Endodermal cell (in vitro differentiated cells): ENCODE results near the gene PLCL2. TPM values are rescaled to one million over a fixed set of nuclear protein-coding genes. Genes with fewer than 3 reads are reported as not detected.

Source experiments
- DNase-seq: peaks from one replicate; pipeline ENCODE4 v3.0.0-alpha.2; 2017
- H3K27ac ChIP-seq: 2 replicates; pipeline ENCODE4 v1.5.1; 2013; ENCODE audit warnings: mild to moderate bottlenecking, low read depth, low read length, moderate library complexity
- H3K27me3 ChIP-seq: 2 replicates; pipeline ENCODE4 v1.6.1; 2013; ENCODE audit warnings: mild to moderate bottlenecking, low read length, moderate library complexity; ENCODE audit not compliant: insufficient read depth, control insufficient read depth, poor library complexity, severe bottlenecking
- H3K36me3 ChIP-seq: 2 replicates; pipeline ENCODE4 v1.7.0; 2013; ENCODE audit warnings: mild to moderate bottlenecking, low read length, moderate library complexity; ENCODE audit not compliant: control insufficient read depth, insufficient read depth
- H3K4me1 ChIP-seq: one replicate; pipeline ENCODE4 v1.7.0; 2013; ENCODE audit warnings: low read length; ENCODE audit not compliant: control insufficient read depth, insufficient read depth
- H3K4me3 ChIP-seq: 2 replicates; pipeline ENCODE4 v1.5.1; 2013; ENCODE audit warnings: mild to moderate bottlenecking, low read length, moderate library complexity
- H3K9ac ChIP-seq: 2 replicates; pipeline ENCODE4 v1.6.1; 2013; ENCODE audit warnings: mild to moderate bottlenecking, low read length, moderate library complexity; ENCODE audit not compliant: poor library complexity, severe bottlenecking; ENCODE audit errors: extremely low read depth
- H3K9me3 ChIP-seq: 2 replicates; pipeline ENCODE4 v1.6.1; 2013; ENCODE audit warnings: mild to moderate bottlenecking, low read length, moderate library complexity; ENCODE audit not compliant: control insufficient read depth
- H3K27ac Mint-ChIP-seq: 2 replicates; pipeline ENCODE4 v1.8.0; 2020; ENCODE audit warnings: mixed read lengths
- H3K27me3 Mint-ChIP-seq: 2 replicates; pipeline ENCODE4 v1.8.0; 2021; ENCODE audit warnings: mild to moderate bottlenecking, mixed read lengths; ENCODE audit not compliant: insufficient read depth
- H3K36me3 Mint-ChIP-seq: 2 replicates; pipeline ENCODE4 v1.8.0; 2020; ENCODE audit warnings: low read depth, mixed read lengths
- H3K4me1 Mint-ChIP-seq: 2 replicates; pipeline ENCODE4 v1.8.0; 2020; ENCODE audit warnings: mixed read lengths
- H3K4me3 Mint-ChIP-seq: 2 replicates; pipeline ENCODE4 v1.8.0; 2020; ENCODE audit warnings: mild to moderate bottlenecking, moderate library complexity, mixed read lengths
- H3K9me3 Mint-ChIP-seq: 2 replicates; pipeline ENCODE4 v1.8.0; 2020; ENCODE audit warnings: mild to moderate bottlenecking, mixed read lengths
- WGBS, 2 experiments: methylation state at CpG; one replicate each; pipeline versions ENCODE4 v1.1.5 to v1.1.7; 2013; ENCODE audit warnings: missing lambda C conversion rate in 2 of 2, mixed read lengths in 1 of 2; ENCODE audit not compliant: insufficient coverage in 1 of 2, insufficient read length in 1 of 2; 5-methylcytosine and 5-hydroxymethylcytosine counted together
- total RNA-seq, 2 donors: library from RNA; stranded (reverse); fragmentation: NEBNext Ultra II Directional in 1 of 2; extraction: Animal tissue kit (Norgen Biotek cat#: 25700) in 1 of 2; gene quantifications; 2 replicates in 1 of 2; 3 replicates in 1 of 2; pipeline ENCODE4 v1.2.1, GENCODE V29; 2021
- TF ChIP-seq, protein P1 (sequence below): fragments of 200-600 bp; sonication (generic); conservative IDR thresholded peaks from 2 replicates; pipeline ENCODE4 v1.5.0; 2021; ENCODE audit warnings: antibody characterized with exemption, mild to moderate bottlenecking

Gene PLCL2
- total RNA-seq, 2 donors from 2014 or later = 4.2 to 6.9 TPM

GRCh38 chr3:16990163-16990562 lies 105.4 kb downstream of the PLCL2 start:
- Mint-ChIP-seq H3K4me1 (peaks cover 13% of the 10 kb centered on the region), H3K27me3 (peaks cover 60% of the 10 kb centered on the region), H3K9me3 (no peaks in the 10 kb centered on the region), H3K4me3 (no peak overlapping the region), H3K27ac (no peak overlapping the region), H3K36me3 (no peaks in the 10 kb centered on the region)
- no peak overlapping the region for H3K4me3 ChIP-seq
- no peaks in the 10 kb centered on the region for H3K9me3 ChIP-seq
- WGBS, 2 experiments = 88 to 100% methylated on average over 1 of the region's 1 CpG
- H3K9ac ChIP-seq = no peak overlapping the region
- H3K27me3 ChIP-seq = no peaks in the 10 kb centered on the region
- no peaks in the 10 kb centered on the region for H3K4me1 ChIP-seq
- TF ChIP-seq, protein P1, sequence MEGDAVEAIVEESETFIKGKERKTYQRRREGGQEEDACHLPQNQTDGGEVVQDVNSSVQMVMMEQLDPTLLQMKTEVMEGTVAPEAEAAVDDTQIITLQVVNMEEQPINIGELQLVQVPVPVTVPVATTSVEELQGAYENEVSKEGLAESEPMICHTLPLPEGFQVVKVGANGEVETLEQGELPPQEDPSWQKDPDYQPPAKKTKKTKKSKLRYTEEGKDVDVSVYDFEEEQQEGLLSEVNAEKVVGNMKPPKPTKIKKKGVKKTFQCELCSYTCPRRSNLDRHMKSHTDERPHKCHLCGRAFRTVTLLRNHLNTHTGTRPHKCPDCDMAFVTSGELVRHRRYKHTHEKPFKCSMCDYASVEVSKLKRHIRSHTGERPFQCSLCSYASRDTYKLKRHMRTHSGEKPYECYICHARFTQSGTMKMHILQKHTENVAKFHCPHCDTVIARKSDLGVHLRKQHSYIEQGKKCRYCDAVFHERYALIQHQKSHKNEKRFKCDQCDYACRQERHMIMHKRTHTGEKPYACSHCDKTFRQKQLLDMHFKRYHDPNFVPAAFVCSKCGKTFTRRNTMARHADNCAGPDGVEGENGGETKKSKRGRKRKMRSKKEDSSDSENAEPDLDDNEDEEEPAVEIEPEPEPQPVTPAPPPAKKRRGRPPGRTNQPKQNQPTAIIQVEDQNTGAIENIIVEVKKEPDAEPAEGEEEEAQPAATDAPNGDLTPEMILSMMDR = no peak
- no peaks in the 10 kb centered on the region for H3K36me3 ChIP-seq
- no peak overlapping the region for H3K27ac ChIP-seq
- no peak for DNase-seq

DNA sequence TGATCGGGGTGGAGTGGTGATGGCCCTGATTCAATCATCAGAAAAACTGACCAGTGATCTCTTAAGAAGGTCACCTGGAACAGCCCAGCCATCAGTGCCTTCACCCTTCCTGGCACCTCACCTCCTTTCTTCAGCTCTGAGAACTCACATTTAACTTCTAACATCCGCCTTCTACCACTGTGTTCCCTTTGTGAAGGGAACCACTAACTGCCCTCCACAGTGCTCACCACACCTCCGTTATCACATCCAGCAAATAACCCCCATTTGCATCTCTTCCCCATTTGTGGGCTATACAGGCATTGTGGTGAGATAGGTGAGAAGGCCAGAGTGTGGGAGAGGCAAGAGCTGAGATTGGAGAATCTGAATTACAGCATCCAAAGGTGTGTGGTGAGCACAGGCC lies 107.4 kb downstream of the PLCL2 start:
- Histone ChIP-seq H3K9ac (no peak overlapping the region), H3K27ac (no peak overlapping the region), H3K9me3 (no peaks in the 10 kb centered on the region), H3K4me1 (peaks cover 4% of the 10 kb centered on the region), H3K36me3 (no peaks in the 10 kb centered on the region), H3K27me3 (no peaks in the 10 kb centered on the region), H3K4me3 (no peak overlapping the region)
- Mint-ChIP-seq H3K4me3 (no peak overlapping the region), H3K4me1 (peaks cover 22% of the 10 kb centered on the region), H3K27me3 (peaks cover 63% of the 10 kb centered on the region), H3K27ac (no peak overlapping the region), H3K36me3 (no peaks in the 10 kb centered on the region), H3K9me3 (no peaks in the 10 kb centered on the region)
- DNase-seq = no peak
- TF ChIP-seq, protein P1 = no peak
- WGBS, 2 experiments = 20 to 86% methylated on average over 1 to 3 of the region's 3 CpGs

DNA sequence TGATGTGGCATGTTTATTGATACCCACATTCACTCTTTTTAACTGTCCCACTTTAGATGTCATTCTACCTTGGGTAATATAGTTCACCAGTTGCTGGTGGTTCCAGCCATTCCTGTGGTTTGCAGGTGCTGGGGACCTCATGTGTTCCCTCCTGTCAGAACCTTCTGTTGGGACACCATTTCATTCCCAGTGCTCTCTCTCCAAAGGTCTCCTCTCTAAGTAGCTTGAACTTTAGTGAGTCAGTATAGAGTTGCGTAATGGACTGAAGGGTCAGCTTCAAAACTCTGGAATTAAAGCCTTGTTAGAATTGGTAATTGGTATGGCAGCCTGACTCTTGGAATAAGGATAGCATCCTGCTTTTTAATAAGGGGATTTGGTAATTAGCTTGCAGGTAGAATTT lies 108.5 kb downstream of the PLCL2 start:
- Histone ChIP-seq H3K9ac (no peak overlapping the region), H3K4me1 (peaks cover 4% of the 10 kb centered on the region), H3K36me3 (no peaks in the 10 kb centered on the region), H3K27me3 (peaks cover 4% of the 10 kb centered on the region), H3K27ac (no peak overlapping the region), H3K9me3 (no peaks in the 10 kb centered on the region), H3K4me3 (no peak overlapping the region)
- H3K4me1 Mint-ChIP-seq = peaks cover 22% of the 10 kb centered on the region
- H3K27me3 Mint-ChIP-seq = peaks cover 67% of the 10 kb centered on the region
- TF ChIP-seq, protein P1 = no peak
- no peaks in the 10 kb centered on the region for H3K9me3 Mint-ChIP-seq
- DNase-seq = no peak
- 97% methylated on average over 1 of the region's 1 CpG; no CpG with 5 or more reads in 1 of the 2 experiments for WGBS, 2 experiments
- H3K36me3 Mint-ChIP-seq = no peaks in the 10 kb centered on the region
- H3K4me3 Mint-ChIP-seq = no peak overlapping the region
- no peak overlapping the region for H3K27ac Mint-ChIP-seq
